DLD1 (cell line): Measurements from ENCODE around the gene CAMTA1.

Experiments
- in situ Hi-C: cut with HindIII; loops from 2 replicates; pipeline ENCODE4 v1.10.0; 2017; ENCODE audit warnings: low sequenced_read_pairs

CAMTA1 gene

DNA sequence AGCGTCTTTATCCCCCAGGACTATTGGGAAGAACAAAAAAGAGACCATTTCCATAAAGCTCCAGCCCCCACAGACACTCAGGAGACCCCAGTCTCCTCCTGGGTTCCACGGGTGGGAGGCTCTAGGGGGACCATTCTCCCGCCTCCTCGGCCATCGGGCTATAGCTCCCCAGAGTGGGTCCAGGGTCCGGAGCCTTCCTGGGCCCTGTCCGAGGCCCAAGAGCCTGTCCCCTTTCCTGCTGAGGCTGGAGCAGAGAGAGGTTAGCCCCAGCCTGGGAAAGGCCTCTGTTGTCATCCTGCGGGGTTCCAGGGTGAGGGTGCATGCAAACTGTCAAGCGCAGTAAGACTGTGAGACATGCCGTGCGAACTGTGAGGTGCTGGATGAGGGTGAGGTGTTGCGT is 166.3 kb downstream of the CAMTA1 start:
- in situ Hi-C loops, result no loop called here

GRCh38 chr1:6953216-6953615 is 168.0 kb downstream of the CAMTA1 start:
- in situ Hi-C loops, result no loop called here

GRCh38 chr1:6953907-6954364 is 168.7 kb downstream of the CAMTA1 start:
- in situ Hi-C loops, result no loop called here

DNA sequence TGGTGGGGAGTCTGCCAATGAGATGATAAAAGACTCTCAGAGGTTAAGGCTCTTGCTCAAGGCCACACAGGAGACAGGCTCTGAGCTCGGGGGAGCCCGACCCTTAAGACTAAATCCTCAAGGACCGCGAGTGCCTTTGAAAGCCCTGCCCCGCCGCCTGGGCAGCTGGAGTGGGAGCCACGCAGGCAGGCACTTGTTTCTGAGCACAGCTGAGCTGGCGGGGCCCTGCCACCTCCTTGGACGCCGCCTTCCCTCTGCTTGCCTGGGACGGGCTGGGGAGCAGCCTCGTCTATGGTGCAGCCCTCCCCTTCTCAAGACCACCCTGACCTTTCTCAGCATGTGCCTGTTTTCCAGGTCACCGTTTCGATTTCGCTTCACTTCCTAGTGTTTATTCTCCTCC is 169.3 kb downstream of the CAMTA1 start:
- in situ Hi-C loops, result no loop called here

- in situ Hi-C loops, result no loop called here
These were observed 170.3 kb downstream of the CAMTA1 start for GRCh38 chr1:6955357-6956094.

DNA sequence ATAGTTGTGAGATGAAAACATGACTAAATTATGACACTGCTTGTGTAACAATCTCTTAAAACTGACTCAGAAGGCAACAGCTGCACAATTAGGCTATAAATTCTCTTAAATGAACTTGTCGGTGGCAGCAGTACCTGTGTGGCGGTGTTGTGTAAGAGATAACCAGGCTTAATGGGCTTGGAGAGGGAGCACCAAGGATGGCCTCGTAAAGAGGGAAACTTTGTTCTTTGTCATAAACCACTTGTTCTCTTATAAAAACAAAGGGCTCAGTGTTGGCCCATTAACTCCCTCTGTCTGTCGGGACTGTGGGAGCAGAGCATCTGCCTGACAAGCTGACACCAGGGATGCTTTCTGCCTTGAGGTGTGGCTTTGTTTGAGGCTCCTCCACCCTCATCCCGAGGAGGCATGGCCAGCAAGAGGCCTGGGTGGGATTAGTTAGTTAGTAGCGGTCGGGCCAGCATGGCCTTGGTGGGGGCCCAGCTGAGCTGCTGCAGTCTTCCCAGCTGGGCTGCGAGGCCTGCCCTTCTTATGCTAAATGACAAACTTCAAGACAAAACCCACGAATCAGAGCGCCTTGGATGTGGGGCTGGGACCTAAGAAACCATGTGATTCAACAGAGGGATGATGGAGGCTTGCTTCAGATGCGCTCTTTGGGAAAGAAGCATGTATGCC is 171.4 kb downstream of the CAMTA1 start:
- in situ Hi-C loops, result no loop called here

DNA sequence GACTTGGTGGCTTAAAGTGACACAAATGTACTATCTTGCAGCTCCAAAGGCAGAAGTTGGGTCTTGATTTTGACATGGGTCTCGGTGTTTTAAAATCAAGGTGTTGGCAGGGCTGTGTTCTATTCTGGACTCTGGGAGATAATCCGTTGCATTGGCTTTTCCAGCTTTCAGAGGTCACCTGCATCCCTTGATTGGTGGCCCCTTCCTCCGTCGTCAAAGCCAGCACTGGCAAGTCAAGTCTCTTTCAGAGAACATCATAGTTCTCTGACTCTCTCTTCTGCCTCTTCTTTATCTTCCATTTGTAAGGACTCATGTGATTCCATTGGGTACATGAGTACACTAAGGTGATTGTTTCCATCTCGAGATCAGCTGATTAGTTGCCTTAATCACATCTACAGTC is 172.1 kb downstream of the CAMTA1 start:
- in situ Hi-C loops, result no loop called here

- in situ Hi-C loops, result no loop called here
These were observed 173.3 kb downstream of the CAMTA1 start for GRCh38 chr1:6958407-6959030.

DNA sequence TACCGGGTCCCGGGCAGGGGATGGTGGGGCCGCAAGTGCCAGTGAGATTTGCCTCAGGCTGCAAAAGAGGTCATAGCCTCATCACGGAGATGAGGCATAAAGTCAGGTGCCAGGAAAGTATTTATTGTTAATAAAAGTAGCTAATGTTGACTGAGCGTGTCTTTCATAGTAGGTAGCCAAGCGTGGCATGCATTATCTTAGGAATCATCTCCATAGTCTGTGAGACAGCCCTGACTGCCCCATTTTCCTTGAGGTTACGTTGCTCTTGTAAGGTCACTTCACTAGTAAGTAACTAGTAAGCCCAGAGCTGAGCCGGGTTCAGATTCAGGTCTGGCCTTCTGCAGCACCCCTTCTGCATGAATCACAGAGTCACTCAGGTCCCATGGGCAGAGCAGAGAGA is 174.2 kb downstream of the CAMTA1 start:
- in situ Hi-C loops, result no loop called here

DNA sequence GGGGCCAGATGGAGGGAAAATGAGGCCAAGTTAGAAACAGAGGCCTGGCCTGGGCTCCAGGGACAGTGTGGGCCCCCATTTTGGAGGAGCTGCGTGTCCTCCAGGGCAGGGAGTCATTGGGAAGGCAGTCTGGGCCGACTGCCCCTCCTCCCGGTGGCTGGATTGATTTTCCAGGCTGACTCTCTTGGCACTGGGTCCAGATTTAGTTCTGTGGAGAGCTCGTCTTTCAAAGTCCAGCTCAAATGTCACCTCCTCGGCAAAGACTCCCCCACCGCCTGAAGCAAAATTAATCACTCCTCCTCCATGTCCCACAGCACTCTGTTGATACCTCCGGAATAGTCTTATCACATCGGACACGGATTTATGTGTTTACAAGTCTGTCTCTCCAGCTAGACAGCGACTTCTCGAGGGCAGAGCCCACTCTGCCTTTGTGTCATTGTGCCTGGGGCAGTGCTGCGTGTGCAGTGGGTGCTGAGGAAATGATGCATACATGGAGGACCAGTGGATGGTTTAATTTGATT is 175.1 kb downstream of the CAMTA1 start:
- in situ Hi-C loops, result no loop called here

GRCh38 chr1:6960860-6961259 is 175.6 kb downstream of the CAMTA1 start:
- in situ Hi-C loops, result no loop called here

- in situ Hi-C loops, result no loop called here
These were observed 176.0 kb downstream of the CAMTA1 start for GRCh38 chr1:6961289-6961688.

GRCh38 chr1:6961905-6962477 is 176.7 kb downstream of the CAMTA1 start:
- in situ Hi-C loops, result no loop called here

DNA sequence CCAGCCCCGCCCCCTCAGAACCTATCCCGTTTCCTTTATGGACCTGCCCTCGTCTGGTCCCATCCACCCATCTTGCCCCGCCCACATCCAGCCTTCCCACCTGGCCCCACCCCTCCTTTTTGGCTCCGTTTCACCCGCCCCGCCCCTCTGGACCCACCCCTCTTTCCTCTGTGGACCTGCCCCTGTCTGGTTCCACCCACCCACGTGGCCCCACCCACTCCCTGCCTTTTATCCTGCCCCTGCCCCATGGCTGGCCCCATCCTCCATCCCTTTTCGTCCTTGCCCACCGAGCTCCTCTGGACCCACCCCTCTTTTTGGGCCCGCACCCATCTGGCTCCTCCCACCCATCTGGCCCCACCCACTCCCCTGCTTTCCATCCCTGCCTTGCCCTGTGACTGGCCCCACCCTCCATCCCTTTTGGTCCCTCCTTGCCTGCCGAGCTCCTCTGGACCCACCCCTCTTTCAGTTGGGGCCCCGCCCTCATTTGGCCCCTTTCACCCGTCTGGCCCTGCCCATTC is 177.3 kb downstream of the CAMTA1 start:
- in situ Hi-C loops, result no loop called here

DNA sequence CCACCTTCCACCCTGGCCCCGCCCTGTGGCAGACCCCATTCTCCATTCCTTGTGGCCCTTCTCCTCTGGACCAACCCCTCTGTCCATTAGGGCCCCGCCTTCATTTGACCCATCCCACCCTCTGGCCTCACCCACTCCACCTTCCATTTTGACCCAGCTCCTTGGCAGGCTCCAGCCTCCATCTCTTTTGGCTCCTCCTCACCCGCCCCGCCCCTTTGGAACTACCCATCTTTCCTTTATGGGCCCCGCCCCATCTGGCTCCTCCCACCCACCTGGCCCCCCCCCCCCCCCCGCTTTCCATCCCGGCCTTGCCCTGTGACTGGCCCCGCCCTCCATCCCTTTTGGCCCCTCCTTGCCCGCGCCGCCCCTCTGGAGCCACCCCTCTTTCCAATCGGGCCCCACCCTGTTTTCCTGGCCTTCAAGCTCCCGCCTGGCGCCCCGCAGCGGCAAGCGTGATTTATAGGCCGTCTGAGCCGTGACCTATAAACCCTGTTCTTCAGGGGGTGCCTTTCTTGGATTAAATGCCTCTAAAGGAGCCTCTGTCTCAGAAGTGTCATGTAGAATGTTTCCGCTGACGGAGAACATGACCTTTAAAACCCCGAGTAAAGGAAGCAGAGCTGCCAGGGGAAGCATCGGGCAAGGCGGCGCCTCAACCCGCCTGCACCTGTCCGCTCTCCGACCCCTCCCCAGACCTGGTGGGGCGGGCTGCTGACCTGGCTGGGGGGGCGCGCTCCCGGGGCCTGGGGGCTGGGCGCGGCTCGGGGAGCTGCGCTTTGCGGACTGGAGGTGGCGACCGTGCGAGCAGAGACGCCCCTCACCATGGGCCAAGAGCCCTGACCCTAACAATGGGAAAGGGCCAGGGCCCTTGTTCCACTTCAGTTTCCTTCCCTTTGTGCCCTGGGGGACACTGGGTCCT is 178.0 kb downstream of the CAMTA1 start:
- in situ Hi-C loops, result no loop called here

- in situ Hi-C loops, result no loop called here
These were observed 178.7 kb downstream of the CAMTA1 start for GRCh38 chr1:6963912-6964307.

- in situ Hi-C loops, result no loop called here
These were observed 180.1 kb downstream of the CAMTA1 start for GRCh38 chr1:6965083-6965934.

- in situ Hi-C loops, result no loop called here
These were observed 180.6 kb downstream of the CAMTA1 start for GRCh38 chr1:6965935-6966241.

GRCh38 chr1:6966326-6966725 is 181.1 kb downstream of the CAMTA1 start:
- in situ Hi-C loops, result no loop called here
